Measurements from ENCODE around the gene AKT2.

DNA sequence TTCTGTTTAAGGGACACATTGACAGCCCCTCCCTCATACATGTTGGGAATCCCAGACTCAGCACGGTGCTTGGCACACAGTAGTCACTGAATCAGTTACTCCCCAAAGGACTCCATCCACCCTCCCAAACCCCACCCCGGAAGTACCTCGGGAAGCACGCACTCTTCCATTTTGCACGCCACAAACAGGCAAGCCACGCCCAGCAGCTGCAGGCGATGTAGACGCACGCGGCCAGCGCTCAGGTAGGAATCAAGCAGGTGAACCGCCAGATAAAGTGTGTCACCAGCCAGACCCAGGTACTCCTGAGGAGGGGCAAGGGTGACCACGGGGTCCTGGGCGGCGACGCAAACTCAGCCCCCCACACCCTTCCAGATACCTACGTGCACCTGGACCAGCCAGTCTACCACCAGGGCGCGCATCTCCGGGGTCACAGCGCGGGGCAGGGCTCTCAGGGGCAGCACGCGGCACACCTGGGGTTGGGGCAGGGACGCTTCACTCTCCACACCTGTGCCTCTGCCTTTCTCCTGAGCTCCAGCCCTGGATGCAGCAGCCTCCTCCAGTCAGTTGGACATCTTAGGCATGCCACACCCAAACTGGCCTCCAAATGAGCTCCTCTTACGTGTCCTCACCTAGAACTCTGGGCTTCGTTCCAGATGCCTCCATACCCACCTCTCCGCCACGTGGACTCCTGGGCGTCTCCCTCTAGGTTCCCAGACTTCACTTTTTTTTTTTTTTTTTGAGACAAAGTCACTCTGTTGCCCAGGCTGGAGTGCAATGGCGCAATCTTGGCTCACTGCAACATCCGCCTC, 60.6 kb downstream of the AKT2 start:
- TF ChIP-seq, protein P1, sequence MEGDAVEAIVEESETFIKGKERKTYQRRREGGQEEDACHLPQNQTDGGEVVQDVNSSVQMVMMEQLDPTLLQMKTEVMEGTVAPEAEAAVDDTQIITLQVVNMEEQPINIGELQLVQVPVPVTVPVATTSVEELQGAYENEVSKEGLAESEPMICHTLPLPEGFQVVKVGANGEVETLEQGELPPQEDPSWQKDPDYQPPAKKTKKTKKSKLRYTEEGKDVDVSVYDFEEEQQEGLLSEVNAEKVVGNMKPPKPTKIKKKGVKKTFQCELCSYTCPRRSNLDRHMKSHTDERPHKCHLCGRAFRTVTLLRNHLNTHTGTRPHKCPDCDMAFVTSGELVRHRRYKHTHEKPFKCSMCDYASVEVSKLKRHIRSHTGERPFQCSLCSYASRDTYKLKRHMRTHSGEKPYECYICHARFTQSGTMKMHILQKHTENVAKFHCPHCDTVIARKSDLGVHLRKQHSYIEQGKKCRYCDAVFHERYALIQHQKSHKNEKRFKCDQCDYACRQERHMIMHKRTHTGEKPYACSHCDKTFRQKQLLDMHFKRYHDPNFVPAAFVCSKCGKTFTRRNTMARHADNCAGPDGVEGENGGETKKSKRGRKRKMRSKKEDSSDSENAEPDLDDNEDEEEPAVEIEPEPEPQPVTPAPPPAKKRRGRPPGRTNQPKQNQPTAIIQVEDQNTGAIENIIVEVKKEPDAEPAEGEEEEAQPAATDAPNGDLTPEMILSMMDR (IDR thresholded peaks at IDR 0.05; ENCODE audit: insufficient read depth, low read length, poor library complexity, severe bottlenecking): no peak
- TF ChIP-seq EZH2phosphoT487 (conservative IDR thresholded peaks at IDR 0.05; ENCODE audit: low read length): no peak

Data from SU-DHL-6 (cell line).